Measurements from ENCODE around the gene CABP1.

CABP1 gene

GRCh38 chr12:120630104-120630892, 10.1 kb upstream of the CABP1 start:
- Histone ChIP-seq H3K27me3 (no peaks in the 10 kb centered on the region), H4K20me1 (no peaks in the 10 kb centered on the region), H3K36me3 (no peaks in the 10 kb centered on the region), H3K4me1 (peaks cover 0 to 9% (median 0%) of the 10 kb centered on the region in 10 experiments; a peak in 4 of 20 replicates), H3K9ac (0 out of 22 replicates have a peak overlapping the region, but pooled peaks of 1 of the 11 experiments have one; percentile 4), H3K4me3 (no peak overlapping the region), H3K27ac (no peak overlapping the region), H3K9me3 (replicated peaks in 1 of 11) (no peaks in the 10 kb centered on the region), H3K4me2 (peak overlapping the region in 2 of 11 experiments; percentile 7 to 32; a peak in 2 of 22 replicates)
- TF ChIP-seq Cebpa-rat (IDR thresholded peaks at IDR 0.05): no peak

- TF ChIP-seq Cebpa-rat (IDR thresholded peaks at IDR 0.05): no peak
- no peaks in the 10 kb centered on the region for H3K36me3 ChIP-seq
Observed at GRCh38 chr12:120631097-120631496, 9.3 kb upstream of the CABP1 start.

GRCh38 chr12:120640861-120641833, 721 bp downstream of the CABP1 start:
- no peak for TF ChIP-seq Cebpa-rat (IDR thresholded peaks at IDR 0.05)
- Histone ChIP-seq H3K9me3 (replicated peaks in 1 of 11) (no peaks in the 10 kb centered on the region), H3K27ac (no peak overlapping the region), H3K9ac (peak overlapping the region; percentile 32 to 72 (median 54); a peak in 18 of 22 replicates), H3K4me1 (peaks cover 8 to 21% (median 14%) of the 10 kb centered on the region in 10 experiments), H4K20me1 (peaks cover 0 to 31% (median 19%) of the 10 kb centered on the region in 11 experiments; a peak in 18 of 22 replicates), H3K36me3 (no peaks in the 10 kb centered on the region), H3K27me3 (peaks cover 54 to 69% (median 61%) of the 10 kb centered on the region in 11 experiments), H3K4me2 (peak overlapping the region; percentile 96 to 100 (median 100)), H3K4me3 (peak overlapping the region; percentile 65 to 77 (median 70))

More at GRCh38 chr12:120631097-120631496, 9.3 kb upstream of the CABP1 start:
- Histone ChIP-seq H3K9ac (no peak overlapping the region), H3K4me1 (peaks cover 0 to 9% (median 0%) of the 10 kb centered on the region in 10 experiments; a peak in 4 of 20 replicates), H3K27me3 (no peaks in the 10 kb centered on the region), H3K4me3 (no peak overlapping the region), H4K20me1 (no peaks in the 10 kb centered on the region), H3K9me3 (replicated peaks in 1 of 11) (no peaks in the 10 kb centered on the region), H3K4me2 (no peak overlapping the region), H3K27ac (no peak overlapping the region)

- no peaks in the 10 kb centered on the region for H3K9me3 ChIP-seq (replicated peaks in 1 of 11)
- peak overlapping the region in 9 of 11 experiments; percentile 98 to 100 (median 100); a peak in 13 of 22 replicates for H3K4me2 ChIP-seq
- H4K20me1 ChIP-seq: peaks cover 0 to 31% (median 19%) of the 10 kb centered on the region in 11 experiments; a peak in 18 of 22 replicates
- no peaks in the 10 kb centered on the region for H3K36me3 ChIP-seq
- H3K27ac ChIP-seq: no peak overlapping the region
- H3K4me3 ChIP-seq: peak overlapping the region in 3 of 10 experiments; percentile 68 to 72 (median 72); a peak in 2 of 20 replicates
- no peak for TF ChIP-seq Cebpa-rat (IDR thresholded peaks at IDR 0.05)
- H3K4me1 ChIP-seq: peaks cover 8 to 23% (median 14%) of the 10 kb centered on the region in 10 experiments
- H3K27me3 ChIP-seq: peaks cover 54 to 69% (median 61%) of the 10 kb centered on the region in 11 experiments
- H3K9ac ChIP-seq: no peak overlapping the region
Observed at GRCh38 chr12:120642121-120642520, 1.7 kb downstream of the CABP1 start.

GRCh38 chr12:120642826-120643225, 2.4 kb downstream of the CABP1 start:
- no peaks in the 10 kb centered on the region for H3K9me3 ChIP-seq (replicated peaks in 1 of 11)
- peaks cover 8 to 28% (median 19%) of the 10 kb centered on the region in 10 experiments for H3K4me1 ChIP-seq
- H3K4me2 ChIP-seq: no peak overlapping the region
- H3K36me3 ChIP-seq: no peaks in the 10 kb centered on the region
- H3K27me3 ChIP-seq: peaks cover 54 to 69% (median 61%) of the 10 kb centered on the region in 11 experiments
- no peak overlapping the region for H3K4me3 ChIP-seq
- H3K9ac ChIP-seq: no peak overlapping the region
- peaks cover 0 to 31% (median 19%) of the 10 kb centered on the region in 11 experiments; a peak in 18 of 22 replicates for H4K20me1 ChIP-seq
- H3K27ac ChIP-seq: no peak overlapping the region
- TF ChIP-seq Cebpa-rat (IDR thresholded peaks at IDR 0.05): no peak

GRCh38 chr12:120643574-120643973, 3.1 kb downstream of the CABP1 start:
- Histone ChIP-seq H3K4me1 (peaks cover 11 to 35% (median 26%) of the 10 kb centered on the region in 10 experiments), H3K36me3 (no peaks in the 10 kb centered on the region), H3K27ac (no peak overlapping the region), H3K9ac (no peak overlapping the region), H4K20me1 (peaks cover 0 to 31% (median 19%) of the 10 kb centered on the region in 11 experiments; a peak in 18 of 22 replicates), H3K9me3 (replicated peaks in 1 of 11) (no peaks in the 10 kb centered on the region), H3K4me2 (no peak overlapping the region), H3K4me3 (no peak overlapping the region), H3K27me3 (peaks cover 54 to 66% (median 61%) of the 10 kb centered on the region in 11 experiments)
- no peak for TF ChIP-seq Cebpa-rat (IDR thresholded peaks at IDR 0.05)

- H3K4me2 ChIP-seq: no peak overlapping the region
- H3K36me3 ChIP-seq: no peaks in the 10 kb centered on the region
- H3K27ac ChIP-seq: no peak overlapping the region
- peaks cover 52 to 66% (median 62%) of the 10 kb centered on the region in 11 experiments for H3K27me3 ChIP-seq
- peaks cover 0 to 18% (median 14%) of the 10 kb centered on the region in 11 experiments; a peak in 17 of 22 replicates for H4K20me1 ChIP-seq
- H3K4me1 ChIP-seq: peaks cover 27 to 44% (median 39%) of the 10 kb centered on the region in 10 experiments
- no peak overlapping the region for H3K4me3 ChIP-seq
- H3K9me3 ChIP-seq (replicated peaks in 1 of 11): no peaks in the 10 kb centered on the region
- no peak for TF ChIP-seq Cebpa-rat (IDR thresholded peaks at IDR 0.05)
- no peak overlapping the region for H3K9ac ChIP-seq
Observed at GRCh38 chr12:120646044-120646443, 5.6 kb downstream of the CABP1 start.

- peaks cover 23 to 40% (median 32%) of the 10 kb centered on the region in 10 experiments for H3K4me1 ChIP-seq
- no peak overlapping the region for H3K4me3 ChIP-seq
- no peak overlapping the region for H3K9ac ChIP-seq
- peaks cover 0 to 8% (median 2%) of the 10 kb centered on the region in 11 experiments; a peak in 7 of 22 replicates for H4K20me1 ChIP-seq
- H3K27me3 ChIP-seq: peaks cover 39 to 63% (median 51%) of the 10 kb centered on the region in 11 experiments
- H3K27ac ChIP-seq: no peak overlapping the region
- H3K36me3 ChIP-seq: no peaks in the 10 kb centered on the region
- H3K4me2 ChIP-seq: no peak overlapping the region
- no peak for TF ChIP-seq Cebpa-rat (IDR thresholded peaks at IDR 0.05)
- H3K9me3 ChIP-seq (replicated peaks in 1 of 11): no peaks in the 10 kb centered on the region
Observed at GRCh38 chr12:120647375-120647755, 6.9 kb downstream of the CABP1 start.
